GM12875 (cell line): Measurements from ENCODE around the gene SCAANT1.
A peak's percentile ranks its signal among the peaks of the same experiment; 100 is the strongest.

Source experiments
- H3K4me3 ChIP-seq: one replicate; pipeline ENCODE4 v1.5.1; 2011; ENCODE audit warnings: low read depth, low read length, control low read depth
- CTCF ChIP-seq: IDR thresholded peaks from 2 replicates; pipeline ENCODE4 v1.5.1; 2011; ENCODE audit warnings: low read depth, mild to moderate bottlenecking, control low read depth, inconsistent platforms, low read length, moderate library complexity, borderline replicate concordance; ENCODE audit not compliant: insufficient read depth

The SCAANT1 gene

GRCh38 chr3:63874769-63875168 lies 37.4 kb downstream of the SCAANT1 start:
- TF ChIP-seq CTCF, result no peak
- no peak overlapping the region for H3K4me3 ChIP-seq

- H3K4me3 ChIP-seq, result no peak overlapping the region
- no peak for TF ChIP-seq CTCF
These were observed 39.9 kb downstream of the SCAANT1 start for GRCh38 chr3:63872135-63872924.

- TF ChIP-seq CTCF, result no peak
- no peak overlapping the region for H3K4me3 ChIP-seq
These were observed 41.6 kb downstream of the SCAANT1 start for GRCh38 chr3:63870615-63871005.

GRCh38 chr3:63869940-63870614 lies 42.1 kb downstream of the SCAANT1 start:
- TF ChIP-seq CTCF, result no peak
- no peak overlapping the region for H3K4me3 ChIP-seq

GRCh38 chr3:63867225-63867624 lies 45.0 kb downstream of the SCAANT1 start:
- no peak overlapping the region for H3K4me3 ChIP-seq
- no peak for TF ChIP-seq CTCF

- TF ChIP-seq CTCF, result no peak
- H3K4me3 ChIP-seq, result peak overlapping the region; percentile 75
These were observed 47.2 kb downstream of the SCAANT1 start for GRCh38 chr3:63864965-63865327.
